HG02759 (cell line): ENCODE measurements around the gene CARTPT.

ENCODE experiments used
- ATAC-seq: cut with Tn5 transposase; IDR thresholded peaks from one replicate; pipeline ENCODE4 v1.9.1; 2021; ENCODE audit warnings: mild to moderate bottlenecking, moderate library complexity; ENCODE audit not compliant: unreplicated experiment

The CARTPT gene

GRCh38 chr5:71734141-71734540 is 15.1 kb downstream of the CARTPT start:
- no peak for ATAC-seq

- ATAC-seq: no peak
Measured at GRCh38 chr5:71737931-71738539, 19.0 kb downstream of the CARTPT start.

GRCh38 chr5:71738662-71739361 is 19.7 kb downstream of the CARTPT start:
- ATAC-seq: no peak

DNA sequence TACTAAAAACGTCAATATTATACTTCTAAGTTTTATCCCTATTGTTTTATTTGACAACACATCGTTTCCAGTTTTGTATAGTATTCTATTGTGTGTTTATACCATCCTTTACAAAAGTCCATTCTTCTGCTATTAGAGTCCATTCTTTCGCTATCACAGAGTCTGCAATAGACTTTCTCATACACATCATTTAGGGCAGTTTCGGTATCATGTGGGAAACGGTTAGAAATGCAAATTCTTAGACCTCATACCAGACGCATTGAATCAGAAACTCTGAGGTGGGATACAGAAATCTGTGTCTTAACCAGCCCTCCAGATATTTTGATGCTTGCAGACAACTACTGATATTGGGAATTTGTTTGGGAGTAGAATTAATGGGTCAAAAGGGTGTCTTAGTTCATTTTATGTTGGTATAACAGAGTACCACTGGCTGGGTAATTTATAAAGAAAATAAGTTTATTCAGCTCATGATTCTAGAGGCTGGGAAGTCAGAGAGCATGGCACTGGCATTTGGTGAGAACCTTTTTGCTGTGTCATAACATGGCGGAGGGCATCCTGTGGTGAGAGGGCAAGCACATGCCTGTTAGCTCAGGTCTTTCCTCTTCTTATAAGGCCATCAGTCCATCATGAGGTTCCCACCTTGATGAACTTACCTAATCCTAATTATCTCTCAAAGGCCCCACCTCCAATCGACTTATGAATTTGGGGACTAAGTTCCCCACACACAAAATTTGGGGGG is 21.1 kb downstream of the CARTPT start:
- ATAC-seq: peak; percentile 68

- no peak for ATAC-seq
Measured at GRCh38 chr5:71743155-71743554, 24.1 kb downstream of the CARTPT start.

DNA sequence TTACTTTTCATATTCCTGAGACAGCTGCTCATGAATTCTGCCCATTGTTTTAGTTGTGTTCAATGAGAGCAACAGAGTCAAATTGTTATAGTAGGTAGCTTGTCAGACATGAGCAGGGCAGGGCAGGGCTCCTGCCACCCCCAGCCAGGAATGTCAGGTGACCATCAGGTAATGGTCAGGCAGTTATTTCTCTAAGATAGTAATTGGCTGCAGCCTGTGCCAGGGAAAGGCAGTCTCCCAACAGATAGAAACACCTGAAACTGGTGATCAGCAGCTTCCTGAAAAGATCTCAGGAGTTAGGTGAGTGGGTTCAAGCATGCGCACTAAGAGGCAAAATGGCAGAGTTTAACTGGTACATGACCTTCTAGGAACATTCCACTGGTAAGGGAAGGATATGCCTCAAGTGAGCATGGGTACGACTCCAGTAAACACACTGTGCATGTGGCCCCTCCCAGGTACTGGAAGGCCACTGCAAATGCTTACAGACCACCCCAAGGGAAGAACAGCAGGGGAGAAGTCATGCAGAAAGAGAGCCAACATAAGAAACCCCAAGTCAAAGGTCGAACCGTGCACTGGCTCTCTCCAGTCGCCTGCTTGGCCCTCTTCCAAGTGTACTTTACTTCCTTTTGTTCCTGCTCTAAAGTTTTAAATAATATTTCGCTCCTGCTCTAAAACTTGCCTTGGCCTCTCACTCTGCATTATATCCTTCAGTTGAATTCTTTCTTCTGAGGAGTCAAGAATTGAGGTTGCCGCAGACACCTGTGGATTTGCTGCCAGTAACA is 25.1 kb downstream of the CARTPT start:
- no peak for ATAC-seq

DNA sequence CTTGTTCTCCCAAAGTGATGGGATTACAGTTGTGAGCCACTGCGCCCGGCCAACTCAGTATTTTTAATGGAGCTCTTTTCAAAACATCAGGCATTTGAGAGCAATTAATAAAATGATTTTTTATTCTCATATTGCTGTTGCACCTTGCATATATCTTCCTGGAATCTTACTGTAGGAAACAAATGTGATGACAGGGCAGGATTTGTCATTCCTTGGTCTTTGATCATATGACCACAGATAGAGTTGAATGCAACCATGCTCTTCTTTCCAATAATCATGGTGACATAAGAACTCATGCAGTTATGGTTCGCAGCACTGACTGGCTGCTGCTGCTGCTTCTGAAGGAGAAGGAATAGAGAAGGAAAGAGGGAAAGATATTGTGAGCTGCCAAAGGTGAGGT is 28.1 kb downstream of the CARTPT start:
- ATAC-seq: no peak

GRCh38 chr5:71748360-71748759 is 29.3 kb downstream of the CARTPT start:
- ATAC-seq: no peak

- ATAC-seq: no peak
Measured at GRCh38 chr5:71751422-71751821, 32.3 kb downstream of the CARTPT start.

DNA sequence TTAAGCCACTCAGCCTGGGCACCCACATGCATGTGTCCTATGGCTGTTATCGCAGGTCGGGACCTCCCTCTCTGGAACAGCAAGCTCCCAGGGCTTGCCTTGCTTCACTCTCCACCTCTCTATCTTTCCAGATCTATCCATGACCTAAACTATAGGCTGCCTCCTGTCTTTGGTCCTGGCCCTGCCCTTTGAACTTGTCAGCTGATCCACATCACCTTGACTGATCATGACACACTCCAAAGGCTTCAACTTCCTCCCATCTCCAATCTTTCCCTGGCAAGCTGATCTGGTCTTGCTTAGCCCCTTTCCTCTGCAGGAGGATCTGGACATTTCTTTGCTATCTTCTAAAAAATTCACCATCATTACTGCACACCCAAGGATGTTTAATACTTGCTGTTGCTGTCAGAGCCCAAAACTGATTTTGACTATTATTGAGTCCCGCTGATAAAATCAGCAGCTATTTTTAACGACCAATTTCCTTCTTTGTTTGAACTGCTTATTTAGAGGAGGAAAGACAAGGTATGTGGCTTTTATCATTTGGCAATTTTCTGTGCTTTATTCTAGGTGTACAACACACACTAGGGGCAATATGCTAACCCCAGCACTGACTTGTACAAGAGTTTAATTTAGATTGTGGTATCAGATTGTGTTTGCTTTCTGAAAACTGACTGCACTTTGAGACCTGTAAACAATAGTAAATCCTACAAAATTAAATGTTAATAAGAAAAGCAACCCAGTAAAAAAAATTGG is 33.5 kb downstream of the CARTPT start:
- no peak for ATAC-seq

GRCh38 chr5:71757590-71758543 is 38.8 kb downstream of the CARTPT start:
- no peak for ATAC-seq

GRCh38 chr5:71762826-71763225 is 43.8 kb downstream of the CARTPT start:
- ATAC-seq: no peak

DNA sequence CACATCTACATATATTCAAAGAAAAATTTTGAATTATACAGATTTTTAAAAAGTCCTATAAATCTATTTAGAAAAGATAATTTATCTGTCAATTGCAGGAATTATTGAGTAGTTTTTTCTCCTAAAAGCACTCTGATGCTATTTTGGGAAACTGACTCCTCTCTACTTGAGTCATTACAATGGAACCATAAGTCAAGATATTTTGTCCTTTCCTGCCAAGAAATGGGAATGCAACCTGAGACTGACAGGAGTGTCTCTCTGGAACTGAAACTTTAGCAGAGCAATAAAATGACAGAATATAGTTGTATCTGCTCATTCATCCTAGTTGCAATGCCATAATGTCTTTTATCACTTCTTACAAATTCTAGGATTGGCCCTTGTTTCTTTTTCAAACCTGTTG is 48.6 kb downstream of the CARTPT start:
- no peak for ATAC-seq

DNA sequence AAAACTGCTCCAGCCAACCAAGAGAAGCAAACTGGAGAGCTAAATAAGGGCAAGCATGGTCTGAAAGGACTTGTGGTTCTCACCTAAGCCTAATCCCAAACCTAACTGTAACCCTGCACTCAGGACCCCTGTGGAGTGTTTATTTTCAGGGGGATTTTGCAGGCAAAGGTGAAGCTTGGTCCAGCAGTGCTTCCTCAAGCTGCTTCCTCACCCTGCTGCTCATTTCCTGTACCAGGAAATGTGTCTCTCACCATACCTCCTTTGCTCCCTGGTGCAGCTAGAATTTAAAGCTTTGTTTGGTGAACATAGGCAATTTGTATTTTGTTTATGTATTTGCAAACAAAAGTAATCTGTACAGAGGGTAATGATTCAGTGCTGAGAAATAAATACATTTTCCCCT is 50.2 kb downstream of the CARTPT start:
- ATAC-seq: no peak

- ATAC-seq: no peak
Measured at GRCh38 chr5:71770381-71770780, 51.3 kb downstream of the CARTPT start.
